GM19395 (cell line): ENCODE data around the gene PPP1R15A.
"Not testable (repeated sequence)": the region's sequence is repeated elsewhere in the genome, so short reads cannot be mapped to it uniquely, and the experiment has no call there.

ENCODE experiments used
- ATAC-seq: cut with Tn5 transposase; IDR thresholded peaks from one replicate; pipeline ENCODE4 v1.9.1; 2021; ENCODE audit warnings: mild to moderate bottlenecking, moderate library complexity; ENCODE audit not compliant: unreplicated experiment

Gene PPP1R15A

DNA sequence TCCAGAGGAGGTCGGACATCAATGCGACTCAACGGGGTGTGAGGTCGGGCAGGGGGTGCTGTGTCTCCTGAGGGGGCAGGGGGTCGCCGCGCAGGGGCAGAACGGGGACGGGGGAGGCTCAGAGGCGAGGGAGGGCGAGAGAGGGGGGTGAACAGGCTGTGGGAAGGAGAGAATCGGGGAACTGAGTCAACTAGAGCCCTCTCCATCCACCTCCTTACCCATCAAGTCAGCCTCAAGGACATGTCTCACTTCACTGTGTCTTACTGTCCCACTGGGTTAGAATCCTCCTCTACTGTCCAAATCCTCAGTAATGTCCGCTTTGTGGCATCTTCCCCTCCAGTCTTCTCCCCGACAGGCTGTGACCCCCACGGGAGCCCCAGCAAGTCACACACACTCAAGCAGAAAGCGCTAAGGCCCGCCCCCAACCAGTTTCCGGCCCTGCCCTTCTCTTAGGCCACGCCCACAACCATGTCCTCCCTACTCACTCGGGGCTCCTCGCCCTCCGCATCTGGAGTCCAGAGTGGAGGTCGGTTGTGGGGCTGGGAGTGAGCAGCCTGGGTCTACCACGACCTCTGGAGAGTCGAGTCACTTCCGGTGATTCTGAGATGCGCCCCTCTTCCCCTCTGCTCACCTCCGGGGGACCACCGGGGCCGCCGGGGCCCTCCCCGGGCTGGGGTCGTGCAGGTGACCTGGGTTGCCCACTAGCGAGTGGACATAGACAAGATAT lies 13.1 kb upstream of the PPP1R15A start:
- no peak for ATAC-seq

GRCh38 chr19:48859711-48860572 lies 12.3 kb upstream of the PPP1R15A start:
- peak; percentile 67 for ATAC-seq

DNA sequence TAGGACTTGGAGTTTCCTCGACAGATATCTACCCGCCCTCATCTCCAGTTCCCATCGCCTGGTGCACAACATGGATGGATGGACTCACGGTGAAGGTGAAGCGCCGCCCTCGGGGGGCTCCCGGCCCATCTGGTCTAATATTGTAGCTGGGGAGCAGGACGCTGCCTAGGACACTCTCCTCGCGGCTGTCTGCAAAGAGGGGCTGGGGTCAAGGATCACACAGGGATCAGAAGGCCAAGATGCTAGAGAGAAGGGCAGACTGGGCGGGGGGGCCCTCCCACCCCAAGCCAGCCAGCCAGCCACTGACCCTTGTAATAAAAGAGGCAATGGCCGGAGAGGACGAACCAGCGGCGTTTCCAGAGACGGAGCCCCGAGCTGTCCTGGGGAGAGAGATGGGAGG lies 10.9 kb upstream of the PPP1R15A start:
- no peak for ATAC-seq

GRCh38 chr19:48862827-48863226 lies 9.4 kb upstream of the PPP1R15A start:
- ATAC-seq = no peak

GRCh38 chr19:48866692-48867091 lies 5.5 kb upstream of the PPP1R15A start:
- no peak for ATAC-seq

DNA sequence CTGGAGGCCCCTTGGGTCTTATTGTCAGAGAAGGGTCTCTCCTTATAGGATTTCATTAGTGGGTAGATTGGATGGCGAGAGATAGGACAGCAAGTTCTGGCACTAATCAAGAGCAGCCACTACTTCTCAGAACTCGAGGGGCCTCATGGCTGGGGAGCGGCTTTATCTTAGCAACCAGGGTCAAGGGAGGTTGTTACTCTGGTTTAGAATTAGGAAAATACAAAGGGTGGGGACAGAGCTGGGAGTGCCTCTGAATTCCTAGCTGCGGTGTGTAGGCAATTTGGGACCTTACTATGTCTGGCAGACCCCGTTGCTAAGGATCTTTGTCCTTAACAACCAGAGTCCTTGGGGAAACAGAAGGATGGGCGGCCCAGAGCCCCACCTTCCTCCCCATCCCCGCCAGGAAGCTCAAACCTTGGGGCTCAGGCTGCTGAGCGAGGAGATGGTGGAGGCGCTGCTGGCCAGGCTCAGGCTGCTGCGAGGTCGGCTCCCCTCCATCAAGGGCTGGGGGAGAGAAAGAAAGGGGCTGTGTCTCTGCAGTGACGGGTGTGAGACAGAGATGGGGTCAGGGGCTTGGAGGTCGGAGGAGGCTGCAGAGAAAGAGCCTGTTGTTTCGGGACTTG lies 5.0 kb upstream of the PPP1R15A start:
- no peak for ATAC-seq

- ATAC-seq = no peak
Observed at GRCh38 chr19:48867746-48868113, 4.5 kb upstream of the PPP1R15A start.

DNA sequence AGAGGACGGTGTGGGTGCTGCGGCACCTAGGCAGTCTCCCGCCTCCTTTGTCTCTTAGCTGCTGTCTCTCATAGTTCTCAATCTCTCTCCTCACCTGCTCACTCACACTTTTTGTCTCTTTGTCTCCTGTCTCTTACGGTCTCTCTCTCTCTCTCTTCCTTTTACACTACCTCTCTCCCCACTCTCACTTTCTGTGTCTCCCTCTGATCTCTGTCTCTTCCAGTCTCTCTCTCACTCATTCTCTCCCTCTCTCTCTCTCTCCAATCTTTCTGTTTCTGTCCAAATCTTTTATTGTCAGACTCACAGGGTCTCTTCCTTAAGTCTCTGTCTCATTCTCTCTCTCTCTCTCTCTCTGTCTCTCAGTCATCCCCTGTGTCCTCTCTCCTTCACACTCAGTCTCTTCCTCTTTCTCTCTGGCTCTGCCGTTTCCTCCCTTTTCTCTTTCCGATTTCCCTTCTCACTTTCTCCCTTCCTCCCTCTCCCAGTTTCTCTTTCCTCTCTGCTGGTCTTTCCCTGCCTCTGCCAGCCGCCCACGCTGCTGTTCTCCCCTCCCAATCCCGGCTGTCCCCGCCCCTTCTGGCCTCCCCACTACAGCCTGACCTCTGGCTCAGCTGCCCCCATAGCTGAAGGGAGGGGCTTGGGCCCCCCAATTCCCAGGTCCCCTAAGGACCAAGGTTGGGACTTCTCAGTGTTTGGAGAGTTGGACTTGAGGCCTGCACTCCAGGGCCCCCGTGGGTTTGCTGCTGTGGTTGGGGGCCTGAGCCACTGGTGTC lies 3.9 kb upstream of the PPP1R15A start, which contains the start of gene PLEKHA4:
PLEKHA4 (minus strand) TSS at position 504 of the 773 bp plus-strand sequence. CDS start 997 bp downstream, outside the sequence.
- ATAC-seq = no peak

- ATAC-seq = no peak
Observed at GRCh38 chr19:48870048-48870447, 2.2 kb upstream of the PPP1R15A start.

DNA sequence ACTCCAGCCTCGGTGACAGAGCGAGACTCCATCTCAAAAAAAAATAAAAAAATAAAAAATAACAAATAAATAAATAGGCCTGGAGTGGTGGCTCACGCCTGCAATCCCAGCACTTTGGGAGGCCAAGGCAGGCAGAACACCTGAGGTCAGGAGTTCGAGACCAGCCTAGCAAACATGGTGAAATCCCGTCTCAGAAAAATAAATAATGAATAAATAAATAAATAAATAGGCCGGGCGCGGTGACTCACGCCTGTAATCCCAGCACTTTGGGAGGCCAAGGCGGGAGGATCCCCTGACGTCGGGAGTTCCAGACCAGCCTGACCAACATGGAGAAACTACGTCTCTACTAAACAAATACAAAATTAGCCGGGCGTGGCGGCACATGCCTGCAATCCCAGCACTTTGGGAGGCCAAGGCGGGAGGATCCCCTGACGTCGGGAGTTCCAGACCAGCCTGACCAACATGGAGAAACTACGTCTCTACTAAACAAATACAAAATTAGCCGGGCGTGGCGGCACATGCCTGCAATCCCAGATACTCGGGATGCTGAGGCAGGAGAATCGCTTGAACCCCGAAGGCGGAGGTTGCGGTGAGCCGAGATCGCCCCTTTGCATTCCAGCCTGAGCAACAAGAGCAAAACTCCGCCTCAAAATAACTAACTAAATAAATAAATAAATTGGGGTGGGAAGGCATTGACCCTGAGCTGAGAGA lies 595 bp upstream of the PPP1R15A start:
- ATAC-seq = not testable (repeated sequence)

GRCh38 chr19:48872884-48873475 lies 759 bp downstream of the PPP1R15A start:
- peak; percentile 37 for ATAC-seq

DNA sequence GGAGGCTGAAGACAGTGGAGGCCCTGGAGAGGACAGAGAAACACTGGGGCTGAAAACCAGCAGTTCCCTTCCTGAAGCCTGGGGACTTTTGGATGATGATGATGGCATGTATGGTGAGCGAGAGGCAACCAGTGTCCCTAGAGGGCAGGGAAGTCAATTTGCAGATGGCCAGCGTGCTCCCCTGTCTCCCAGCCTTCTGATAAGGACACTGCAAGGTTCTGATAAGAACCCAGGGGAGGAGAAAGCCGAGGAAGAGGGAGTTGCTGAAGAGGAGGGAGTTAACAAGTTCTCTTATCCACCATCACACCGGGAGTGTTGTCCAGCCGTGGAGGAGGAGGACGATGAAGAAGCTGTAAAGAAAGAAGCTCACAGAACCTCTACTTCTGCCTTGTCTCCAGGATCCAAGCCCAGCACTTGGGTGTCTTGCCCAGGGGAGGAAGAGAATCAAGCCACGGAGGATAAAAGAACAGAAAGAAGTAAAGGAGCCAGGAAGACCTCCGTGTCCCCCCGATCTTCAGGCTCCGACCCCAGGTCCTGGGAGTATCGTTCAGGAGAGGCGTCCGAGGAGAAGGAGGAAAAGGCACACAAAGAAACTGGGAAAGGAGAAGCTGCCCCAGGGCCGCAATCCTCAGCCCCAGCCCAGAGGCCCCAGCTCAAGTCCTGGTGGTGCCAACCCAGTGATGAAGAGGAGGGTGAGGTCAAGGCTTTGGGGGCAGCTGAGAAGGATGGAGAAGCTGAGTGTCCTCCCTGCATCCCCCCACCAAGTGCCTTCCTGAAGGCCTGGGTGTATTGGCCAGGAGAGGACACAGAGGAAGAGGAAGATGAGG lies 1.5 kb downstream of the PPP1R15A start:
- ATAC-seq = no peak

GRCh38 chr19:48874303-48875135 lies 2.3 kb downstream of the PPP1R15A start:
- no peak for ATAC-seq

DNA sequence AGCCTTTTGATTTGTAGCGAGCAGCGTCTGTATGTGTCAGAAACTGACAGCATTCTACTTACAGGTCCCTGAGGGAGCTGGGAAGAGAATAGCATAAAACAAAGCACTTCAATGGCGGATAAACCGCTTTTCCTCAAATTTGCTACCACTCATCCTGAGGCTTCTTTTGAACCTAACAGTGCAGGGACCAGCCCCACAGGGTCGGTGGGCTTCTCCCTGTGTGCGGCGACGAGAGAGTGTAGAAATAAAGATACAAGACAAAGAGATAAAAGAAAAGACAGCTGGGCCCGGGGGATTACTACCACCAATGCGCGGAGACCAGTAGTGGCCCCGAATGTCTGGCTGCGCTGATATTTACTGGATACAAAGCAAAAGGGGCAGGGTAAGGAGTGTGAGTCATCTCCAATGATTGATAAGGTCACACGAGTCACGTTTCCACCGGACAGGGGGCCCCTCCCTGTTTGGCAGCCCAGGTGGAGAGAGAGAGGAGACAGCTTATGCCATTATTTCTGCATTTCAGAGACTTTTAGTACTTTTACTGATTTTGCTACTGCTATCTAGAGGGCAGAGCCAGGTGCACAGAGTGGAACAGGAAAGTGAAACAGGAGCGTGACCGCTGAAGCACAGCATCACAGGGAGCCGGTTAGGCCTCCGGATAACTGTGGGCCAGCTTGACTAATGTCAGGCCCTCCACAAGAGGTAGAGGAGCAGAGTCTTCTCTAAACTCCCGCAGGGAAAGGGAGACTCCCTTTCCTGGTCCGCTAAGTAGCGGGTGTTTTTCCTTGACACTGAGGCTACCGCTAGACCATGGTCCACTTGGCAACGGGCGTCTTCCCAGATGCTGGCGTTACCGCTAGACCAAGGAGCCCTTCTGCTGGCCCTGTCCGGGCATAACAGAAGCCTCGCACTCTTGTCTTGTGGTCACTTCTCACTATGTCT lies 4.1 kb downstream of the PPP1R15A start:
- not testable (repeated sequence) for ATAC-seq

- ATAC-seq = no peak
Observed at GRCh38 chr19:48877855-48878195, 5.6 kb downstream of the PPP1R15A start.

DNA sequence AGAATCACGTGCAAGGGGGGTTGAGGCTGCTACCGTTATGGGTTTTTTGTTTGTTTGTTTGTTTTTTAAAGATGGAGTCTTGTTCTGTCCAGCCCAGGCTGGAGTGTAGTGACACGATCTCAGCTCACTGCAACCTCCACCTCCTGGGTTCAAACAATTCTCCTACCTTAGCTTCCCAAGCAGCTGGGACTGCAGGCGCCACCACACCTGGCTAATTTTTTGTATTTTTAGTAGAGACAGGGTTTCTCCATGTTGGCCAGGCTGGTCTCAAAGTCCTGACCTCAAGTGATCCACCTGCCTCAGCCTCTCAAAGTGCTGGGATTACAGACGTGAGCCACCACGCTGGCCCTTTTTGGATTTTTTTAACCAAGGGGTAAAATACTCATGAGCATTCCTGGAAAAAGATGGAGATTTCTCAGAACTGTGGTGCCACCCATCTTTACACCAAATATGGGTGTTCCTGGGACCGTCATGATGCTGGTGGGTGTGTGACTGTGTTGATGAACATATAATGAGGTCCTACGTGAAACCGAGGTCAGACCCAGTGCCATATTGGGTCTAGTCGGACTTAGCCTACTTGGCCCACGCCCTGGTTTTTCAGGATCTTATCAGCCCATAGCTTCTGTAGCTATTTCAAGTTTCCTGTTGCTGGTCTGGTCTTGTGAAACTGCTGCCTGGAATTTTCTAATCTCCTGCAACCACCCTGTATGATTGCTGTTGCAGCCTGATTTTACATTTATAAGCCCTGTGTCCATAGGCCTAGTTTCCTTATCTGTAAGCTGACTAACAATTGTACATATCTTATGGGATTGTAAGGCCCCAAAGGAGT lies 6.2 kb downstream of the PPP1R15A start:
- no peak for ATAC-seq
